HG02973 (cell line): ENCODE results near the gene RFT1.
A peak's percentile ranks its signal among the peaks of the same experiment; 100 is the strongest.

Experiments
- ATAC-seq: cut with Tn5 transposase; IDR thresholded peaks from one replicate; pipeline ENCODE4 v1.9.1; 2021; ENCODE audit warnings: moderate library complexity; ENCODE audit not compliant: unreplicated experiment

The RFT1 gene

GRCh38 chr3:53130179-53131061 is at the start of gene RFT1:
Gene RFT1, minus strand, starts transcription at chr3:53130435. Its CDS starts 35 bp downstream, at chr3:53130400.
- ATAC-seq: peak; percentile 72

GRCh38 chr3:53179580-53179979 is 49.3 kb upstream of the RFT1 start:
- no peak for ATAC-seq

- ATAC-seq: no peak
Observed at GRCh38 chr3:53178246-53178645, 48.0 kb upstream of the RFT1 start.

GRCh38 chr3:53175613-53176540 is 45.6 kb upstream of the RFT1 start:
- ATAC-seq: no peak

GRCh38 chr3:53174346-53175250 is 44.4 kb upstream of the RFT1 start:
- ATAC-seq: no peak

GRCh38 chr3:53173107-53173506 is 42.9 kb upstream of the RFT1 start:
- ATAC-seq: no peak

- no peak for ATAC-seq
Observed at GRCh38 chr3:53171827-53172505, 41.7 kb upstream of the RFT1 start.

- no peak for ATAC-seq
Observed at GRCh38 chr3:53171064-53171418, 40.8 kb upstream of the RFT1 start.

GRCh38 chr3:53170325-53171063 is 40.3 kb upstream of the RFT1 start:
- peak; percentile 30 for ATAC-seq

GRCh38 chr3:53169832-53170324 is 39.6 kb upstream of the RFT1 start:
- ATAC-seq: no peak

- no peak for ATAC-seq
Observed at GRCh38 chr3:53169045-53169831, 39.0 kb upstream of the RFT1 start.

- no peak for ATAC-seq
Observed at GRCh38 chr3:53168175-53168923, 38.1 kb upstream of the RFT1 start.

- ATAC-seq: peak; percentile 27
Observed at GRCh38 chr3:53167418-53168174, 37.4 kb upstream of the RFT1 start.

- ATAC-seq: no peak
Observed at GRCh38 chr3:53166781-53167291, 36.6 kb upstream of the RFT1 start.

- ATAC-seq: no peak
Observed at GRCh38 chr3:53166206-53166605, 36.0 kb upstream of the RFT1 start.

- ATAC-seq: no peak
Observed at GRCh38 chr3:53164911-53165310, 34.7 kb upstream of the RFT1 start.
